ENCODE data around the gene DCDC1.

- TF ChIP-seq CTCF (IDR thresholded peaks at IDR 0.05; ENCODE audit: low read depth, low read length) (no peak), EZH2phosphoT487 (IDR thresholded peaks at IDR 0.05; ENCODE audit: low read depth) (no peak)
These were observed 509.9 kb downstream of the DCDC1 start for GRCh38 chr11:30859669-30860068.
